KG1 (cell line): ENCODE data around the gene FURIN.
"Not testable (repeated sequence)": the region's sequence is repeated elsewhere in the genome, so short reads cannot be mapped to it uniquely, and the experiment has no call there.

Experiments
- DNase-seq: peaks from one replicate; lab custom pipeline; 2025; lab: John Stamatoyannopoulos, UW

The FURIN gene

GRCh38 chr15:90844696-90845095 is 23.7 kb upstream of the FURIN start:
- DNase-seq: no peak

DNA sequence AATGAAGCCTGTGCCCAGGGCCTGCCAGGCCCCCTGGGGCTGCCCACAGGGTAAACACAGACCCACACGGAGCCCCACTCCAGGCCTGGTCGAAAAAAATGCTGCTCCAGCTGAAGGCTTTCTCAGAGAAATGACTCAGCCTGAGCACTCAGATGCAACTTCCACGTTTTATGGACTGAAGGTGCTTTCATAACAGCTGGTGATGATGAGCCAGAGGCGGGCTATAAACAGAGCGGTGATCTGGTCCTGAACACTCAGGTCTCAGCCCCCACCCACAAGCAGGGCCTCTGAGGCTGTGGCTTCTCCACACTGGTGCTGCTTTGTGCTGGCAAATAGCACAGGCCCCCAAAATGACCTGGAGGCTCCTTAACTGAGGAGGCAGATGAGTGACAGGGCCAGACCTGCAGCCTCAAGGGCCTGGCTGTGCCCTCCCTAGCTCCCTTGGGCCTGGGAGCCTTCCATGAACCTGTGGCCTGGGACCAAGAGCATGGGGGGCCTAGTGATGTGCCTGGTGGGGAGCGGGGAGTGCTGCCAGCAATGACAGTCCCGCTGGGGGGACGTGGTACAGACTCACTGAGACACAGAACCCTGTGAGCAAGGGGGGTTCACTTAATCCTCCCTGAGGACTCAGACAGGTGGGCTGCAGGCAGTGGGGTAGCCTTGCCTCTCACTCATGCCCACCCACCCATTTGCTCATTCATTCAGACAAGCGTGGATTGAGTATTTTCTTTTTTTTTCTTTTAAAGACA is 23.0 kb upstream of the FURIN start:
- DNase-seq: no peak

DNA sequence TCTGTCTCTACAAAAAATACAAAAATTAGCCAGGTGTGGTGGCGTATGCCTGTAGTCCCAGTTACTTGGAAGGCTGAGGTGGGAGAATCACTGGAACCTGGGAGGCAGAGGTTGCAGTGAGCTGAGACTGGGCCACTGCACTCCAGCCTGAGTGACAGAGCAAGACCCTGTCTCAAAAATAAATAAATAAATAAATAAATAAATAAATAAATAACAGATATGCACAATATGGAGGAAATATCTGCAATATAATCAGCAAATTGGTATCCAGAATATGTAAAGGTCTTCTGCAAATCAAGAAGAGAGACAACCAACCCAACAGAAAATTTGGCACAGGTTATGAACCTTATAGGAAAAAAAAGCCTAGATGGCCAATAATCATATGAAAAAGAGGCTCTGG is 19.0 kb upstream of the FURIN start:
- DNase-seq: not testable (repeated sequence)

GRCh38 chr15:90851114-90851513 is 17.3 kb upstream of the FURIN start:
- DNase-seq: no peak

GRCh38 chr15:90851940-90852339 is 16.4 kb upstream of the FURIN start:
- DNase-seq: no peak

- no peak for DNase-seq
Measured at GRCh38 chr15:90855139-90855538, 13.2 kb upstream of the FURIN start.

DNA sequence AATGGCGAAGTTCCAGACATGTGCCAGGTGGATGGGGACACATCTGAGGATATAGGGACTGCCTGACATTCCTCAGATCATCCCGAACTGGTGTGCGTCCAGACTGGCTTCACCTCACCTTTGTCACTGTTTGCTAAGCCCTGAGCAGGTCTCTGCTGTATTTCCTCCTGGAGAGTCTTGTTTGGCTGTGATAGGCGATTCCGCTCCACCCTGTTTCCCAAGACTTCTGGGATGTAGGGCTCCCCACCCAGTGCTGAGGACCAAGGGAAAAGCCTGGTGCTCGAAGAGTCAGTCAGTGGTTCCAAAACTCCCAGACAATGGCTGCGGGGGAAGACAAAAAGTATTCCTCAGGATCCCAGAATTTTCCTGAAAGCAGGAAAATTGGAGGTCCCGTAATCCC is 11.1 kb upstream of the FURIN start:
- DNase-seq: no peak

DNA sequence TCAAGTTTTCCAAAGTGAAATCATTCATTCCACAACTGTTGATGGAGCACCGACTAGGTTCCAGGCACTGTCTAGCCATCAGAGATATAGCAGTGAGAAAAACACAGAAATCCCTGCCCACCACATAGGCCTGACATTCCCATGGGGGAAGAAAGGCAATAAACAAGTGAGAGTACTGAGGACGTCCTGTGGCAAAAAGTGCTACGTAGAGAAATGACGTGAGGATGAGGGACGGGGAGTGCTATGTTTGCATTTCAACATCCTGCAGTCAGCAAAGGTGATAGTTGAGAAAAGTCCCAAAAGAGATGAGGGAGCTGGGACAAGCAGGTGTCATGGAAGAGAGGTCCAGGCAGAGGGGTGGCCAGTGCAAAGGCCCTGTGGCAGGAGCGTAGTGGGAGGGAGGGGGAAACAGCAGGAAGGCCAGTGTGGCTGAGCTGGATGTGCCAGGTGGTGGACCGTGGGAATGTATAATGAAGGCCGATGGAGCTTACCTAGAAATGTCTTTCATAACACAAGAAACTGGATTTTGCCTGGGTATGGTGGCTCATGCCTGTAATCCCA is 10.4 kb upstream of the FURIN start:
- DNase-seq: no peak

DNA sequence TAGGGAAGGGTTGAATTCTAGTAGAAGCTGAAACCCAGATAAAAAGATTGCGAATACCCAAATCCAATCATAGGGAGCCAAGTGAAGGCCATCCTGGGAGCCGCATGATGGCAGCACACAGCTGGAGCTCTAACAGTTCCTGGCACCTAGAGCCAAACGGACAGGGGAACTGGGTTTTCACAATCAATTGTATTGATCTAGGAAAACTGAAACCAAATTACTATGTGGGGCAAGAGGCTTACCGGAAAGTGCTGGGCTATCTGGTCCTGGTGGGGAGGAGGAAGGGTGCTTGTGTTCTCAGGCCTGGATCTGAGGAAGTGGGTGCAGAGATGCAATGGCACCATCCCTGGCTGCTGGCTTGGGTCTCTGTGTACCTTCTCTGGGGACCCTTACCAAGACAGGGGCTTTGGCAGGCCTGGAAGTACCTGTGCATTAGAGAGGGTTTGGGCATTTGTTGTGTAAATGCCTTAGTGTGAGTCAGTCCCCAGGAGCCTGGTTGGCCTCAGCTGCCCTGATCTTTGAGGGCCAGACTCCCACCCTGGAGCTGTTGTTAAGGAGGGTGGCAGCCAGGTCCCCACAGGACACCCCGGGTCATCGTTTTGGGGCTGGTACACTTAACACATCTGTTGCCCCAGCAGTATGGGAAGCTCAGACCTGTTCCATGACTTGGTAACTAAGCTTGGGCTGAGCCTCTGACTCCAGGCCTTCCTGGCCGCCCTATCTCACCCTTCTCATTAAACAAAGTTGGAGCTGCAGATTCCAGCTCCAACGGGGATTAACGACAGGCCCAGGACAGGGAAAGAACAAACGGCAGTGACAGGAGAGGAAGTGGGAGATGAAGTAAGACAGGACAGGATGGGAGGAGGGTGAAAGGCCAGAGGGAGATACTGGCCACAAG is 8.9 kb upstream of the FURIN start:
- DNase-seq: no peak

GRCh38 chr15:90860450-90860849 is 7.9 kb upstream of the FURIN start:
- DNase-seq: no peak

DNA sequence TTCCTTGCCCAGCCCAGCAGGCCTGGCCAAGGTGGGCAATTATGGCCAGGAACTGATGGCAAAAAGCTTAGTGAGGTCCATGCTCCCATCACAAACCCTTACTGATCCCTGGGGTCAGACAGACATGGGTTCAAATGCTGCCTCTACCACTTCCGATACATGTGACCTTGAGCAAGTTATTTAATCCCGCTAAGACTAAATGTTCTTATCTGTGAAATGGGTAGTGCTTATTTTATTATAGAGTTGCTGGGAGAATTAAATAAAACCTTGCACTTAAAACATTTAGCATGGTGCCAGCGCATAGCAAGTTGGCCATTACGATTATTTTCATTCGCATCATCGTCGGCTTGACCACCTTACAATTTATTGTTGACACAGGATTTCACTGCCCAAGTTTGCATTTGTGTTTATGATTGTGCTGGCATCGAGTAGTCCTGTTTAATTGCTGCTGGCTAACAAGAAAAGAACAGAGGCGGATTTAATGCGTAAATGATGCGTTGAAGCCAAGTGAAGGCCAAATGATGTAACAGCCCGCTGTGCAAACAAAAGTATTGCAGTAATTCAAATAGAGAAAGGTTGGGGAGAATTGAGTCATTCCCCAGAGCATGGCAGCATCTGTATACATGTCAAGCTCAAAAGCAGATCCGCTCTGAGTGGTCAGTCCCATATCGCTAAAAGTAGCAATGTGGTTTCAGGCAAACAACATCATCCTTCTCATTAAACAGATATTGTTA is 7.3 kb upstream of the FURIN start:
- no peak for DNase-seq

- no peak for DNase-seq
Measured at GRCh38 chr15:90862487-90862886, 5.9 kb upstream of the FURIN start.

DNA sequence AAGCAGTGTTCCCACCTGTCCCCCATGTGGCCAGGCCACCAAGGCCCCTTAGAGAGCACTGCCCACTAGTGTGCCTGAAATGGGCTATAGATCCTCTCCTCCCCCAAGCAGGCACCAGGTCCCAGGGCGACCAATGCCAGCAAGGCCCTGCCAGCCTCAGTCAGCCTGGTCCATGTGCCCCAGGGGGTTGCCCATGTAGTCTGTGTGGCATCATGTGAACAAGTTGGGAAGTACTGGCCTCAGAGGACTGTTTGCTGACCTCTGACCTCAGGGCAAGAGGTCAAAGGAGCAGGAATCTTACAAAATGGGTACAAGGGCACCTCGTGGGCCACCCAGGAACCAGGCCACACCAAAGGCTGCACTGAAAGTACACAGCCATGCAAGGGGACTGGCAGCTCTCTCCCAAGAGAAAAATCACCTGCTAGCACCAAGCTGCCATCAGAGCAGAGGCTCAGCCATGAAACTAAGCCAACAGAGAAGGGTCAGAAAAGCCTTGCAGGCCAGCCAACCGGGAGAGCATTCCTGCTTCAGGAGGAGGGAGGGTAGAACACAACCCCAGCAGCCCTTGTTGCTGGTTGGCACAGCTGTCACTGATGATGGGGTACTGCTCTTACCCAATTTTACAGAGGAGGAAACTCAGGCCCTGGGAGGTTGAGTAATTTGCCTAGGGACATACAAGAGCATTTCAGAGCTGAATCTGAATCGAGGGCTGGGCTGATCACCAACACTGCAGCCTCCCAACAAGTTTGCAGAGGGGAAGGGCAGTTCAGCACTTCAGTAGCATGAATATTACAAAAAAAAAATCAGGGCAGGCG is 5.2 kb upstream of the FURIN start:
- DNase-seq: no peak

DNA sequence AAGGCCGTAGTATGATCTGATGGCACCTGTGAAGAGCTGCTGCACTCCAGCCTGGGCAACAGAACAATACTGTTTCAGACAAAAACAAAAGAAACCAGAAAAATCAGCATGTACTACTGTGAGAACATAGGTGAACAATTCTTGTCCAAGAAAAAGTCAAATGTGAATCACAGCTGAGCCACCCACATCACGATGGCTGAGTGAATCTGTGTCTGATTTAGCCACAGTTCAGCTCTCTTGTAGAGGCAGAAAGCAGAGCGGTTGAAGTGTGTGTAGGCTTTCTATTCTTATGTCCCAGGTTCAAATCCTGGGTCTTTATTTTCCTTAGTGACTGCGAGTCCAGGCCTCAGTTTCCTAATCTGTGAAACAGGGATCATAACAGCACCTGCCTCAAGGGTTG is 4.4 kb upstream of the FURIN start:
- DNase-seq: no peak

- DNase-seq: no peak
Measured at GRCh38 chr15:90864507-90864906, 3.9 kb upstream of the FURIN start.

- no peak for DNase-seq
Measured at GRCh38 chr15:90865702-90866101, 2.7 kb upstream of the FURIN start.

DNA sequence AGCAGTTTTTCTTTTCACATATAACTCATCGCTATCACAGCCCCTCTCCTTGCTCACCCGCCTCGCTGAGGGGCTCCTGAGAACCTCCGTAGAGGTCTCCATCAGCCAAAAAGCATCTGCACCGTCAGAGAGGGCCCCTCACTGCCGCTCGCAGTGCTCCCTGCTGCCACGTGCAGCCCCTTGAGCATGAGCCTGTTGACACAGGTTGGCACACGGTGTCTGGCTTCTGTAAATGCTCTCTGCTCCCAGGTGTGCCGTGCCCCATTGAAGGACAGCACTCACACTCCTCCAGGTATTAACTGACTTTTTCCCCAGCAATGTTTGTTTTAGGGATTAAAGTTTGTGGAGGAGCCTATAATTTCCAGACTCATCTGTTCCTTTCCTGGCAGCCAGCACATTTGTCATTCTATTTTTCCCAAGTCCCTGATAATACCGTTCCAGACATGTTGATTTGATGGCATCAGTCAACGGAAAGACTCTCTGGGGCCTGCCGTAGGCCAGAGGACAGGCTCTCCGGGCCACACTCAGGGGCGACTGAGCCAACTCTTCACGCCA is 2.1 kb upstream of the FURIN start:
- no peak for DNase-seq

DNA sequence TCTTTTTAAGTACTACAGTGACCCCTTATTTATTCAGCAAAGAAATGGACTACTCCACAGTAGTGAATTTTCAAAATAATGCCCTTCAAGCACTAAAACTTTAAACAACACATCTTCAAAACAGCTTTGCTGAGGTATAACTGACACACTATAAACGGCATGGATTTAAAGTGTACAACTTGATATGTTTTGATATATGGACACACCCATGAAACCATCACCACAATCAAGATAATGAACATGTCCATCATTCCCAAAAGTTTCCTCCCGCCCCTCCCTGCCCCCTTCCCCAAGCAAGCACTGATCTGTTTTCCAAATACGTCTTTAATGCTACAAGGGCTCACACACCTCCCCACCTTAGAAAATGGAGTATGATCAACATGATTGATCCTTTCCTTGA is 1.6 kb upstream of the FURIN start:
- DNase-seq: no peak

- no peak for DNase-seq
Measured at GRCh38 chr15:90869140-90869541, 753 bp downstream of the FURIN start.

GRCh38 chr15:90869601-90870353 is 1.4 kb downstream of the FURIN start:
- no peak for DNase-seq
